Astrocyte of the spinal cord (primary cell): ENCODE data around the gene SYT8.

ENCODE experiments used
- DNase-seq: peaks from one replicate; pipeline ENCODE4 v3.0.0; 2011; ENCODE audit warnings: low read depth, low spot score
- H3K4me3 ChIP-seq: 2 replicates; pipeline ENCODE4 v1.5.1; 2011; ENCODE audit warnings: low read depth, mild to moderate bottlenecking, low read length, moderate library complexity
- in situ Hi-C: cut with HindIII; loops from 2 replicates; pipeline ENCODE4 v1.10.0; 2017; ENCODE audit warnings: low sequenced_read_pairs
- TF ChIP-seq, protein P1 (sequence below): IDR thresholded peaks from 2 replicates; pipeline ENCODE4 v1.5.1; 2012; ENCODE audit warnings: low read depth, mild to moderate bottlenecking, low read length, inconsistent platforms

The SYT8 gene

DNA sequence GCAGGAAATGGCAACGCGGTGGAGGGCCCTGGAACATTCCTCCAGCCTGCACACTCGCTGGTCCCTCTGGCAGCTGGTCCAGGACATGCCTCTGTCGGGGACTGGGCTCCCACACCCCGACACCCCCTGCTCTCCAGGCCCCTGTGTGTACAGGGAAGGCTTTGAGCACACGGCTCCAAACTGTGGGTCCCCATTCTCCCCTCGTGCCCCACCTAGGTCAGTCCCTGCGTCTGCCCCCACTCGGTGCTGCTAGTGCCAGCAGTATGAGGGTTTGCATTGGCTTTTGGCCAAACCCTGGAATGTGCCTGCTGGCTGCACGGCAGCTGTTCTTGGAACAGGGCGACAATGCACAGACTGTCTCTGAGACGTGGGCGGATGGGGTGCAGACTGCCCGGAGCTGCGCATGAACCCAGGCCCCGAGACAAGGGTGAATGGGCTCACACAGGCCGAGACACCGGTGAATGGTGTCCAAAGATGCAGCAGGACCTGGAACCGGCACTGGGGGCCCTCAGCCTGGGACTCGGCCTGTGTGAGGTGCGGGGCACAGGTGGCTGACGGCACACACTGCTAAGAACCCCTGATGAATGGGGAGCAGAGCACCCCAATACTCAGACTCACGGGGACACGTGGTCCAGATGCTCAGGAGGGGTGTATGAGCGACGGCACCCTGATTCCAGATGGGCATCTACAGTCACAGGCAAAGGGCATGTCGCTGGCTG lies 7.5 kb upstream of the SYT8 start:
- in situ Hi-C loops: no loop called here
- peak; percentile 83 for DNase-seq
- TF ChIP-seq, protein P1, sequence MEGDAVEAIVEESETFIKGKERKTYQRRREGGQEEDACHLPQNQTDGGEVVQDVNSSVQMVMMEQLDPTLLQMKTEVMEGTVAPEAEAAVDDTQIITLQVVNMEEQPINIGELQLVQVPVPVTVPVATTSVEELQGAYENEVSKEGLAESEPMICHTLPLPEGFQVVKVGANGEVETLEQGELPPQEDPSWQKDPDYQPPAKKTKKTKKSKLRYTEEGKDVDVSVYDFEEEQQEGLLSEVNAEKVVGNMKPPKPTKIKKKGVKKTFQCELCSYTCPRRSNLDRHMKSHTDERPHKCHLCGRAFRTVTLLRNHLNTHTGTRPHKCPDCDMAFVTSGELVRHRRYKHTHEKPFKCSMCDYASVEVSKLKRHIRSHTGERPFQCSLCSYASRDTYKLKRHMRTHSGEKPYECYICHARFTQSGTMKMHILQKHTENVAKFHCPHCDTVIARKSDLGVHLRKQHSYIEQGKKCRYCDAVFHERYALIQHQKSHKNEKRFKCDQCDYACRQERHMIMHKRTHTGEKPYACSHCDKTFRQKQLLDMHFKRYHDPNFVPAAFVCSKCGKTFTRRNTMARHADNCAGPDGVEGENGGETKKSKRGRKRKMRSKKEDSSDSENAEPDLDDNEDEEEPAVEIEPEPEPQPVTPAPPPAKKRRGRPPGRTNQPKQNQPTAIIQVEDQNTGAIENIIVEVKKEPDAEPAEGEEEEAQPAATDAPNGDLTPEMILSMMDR: no peak
- H3K4me3 ChIP-seq: no peak overlapping the region

DNA sequence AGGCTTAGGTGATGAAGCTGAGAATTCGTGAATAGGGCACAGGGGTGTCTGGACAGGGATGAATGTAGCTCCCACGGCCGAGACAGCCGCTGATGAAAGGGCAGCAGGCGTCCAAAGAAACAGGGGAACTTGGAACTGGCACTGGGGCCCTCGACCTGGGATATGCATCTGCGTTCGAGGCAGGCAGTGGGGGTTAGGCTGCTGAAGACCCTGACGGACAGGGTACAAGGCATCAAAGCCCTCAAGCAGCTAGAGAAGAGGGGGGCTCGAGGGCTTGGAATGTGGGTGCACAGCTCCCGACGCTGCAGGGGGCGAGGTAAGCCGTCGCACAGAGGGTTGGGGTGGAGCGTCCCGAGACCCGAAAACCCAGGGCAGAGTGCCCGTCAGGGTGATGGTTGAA lies 6.9 kb upstream of the SYT8 start:
- H3K4me3 ChIP-seq: no peak overlapping the region
- DNase-seq: no peak
- in situ Hi-C loops: no loop called here
- TF ChIP-seq, protein P1: no peak

DNA sequence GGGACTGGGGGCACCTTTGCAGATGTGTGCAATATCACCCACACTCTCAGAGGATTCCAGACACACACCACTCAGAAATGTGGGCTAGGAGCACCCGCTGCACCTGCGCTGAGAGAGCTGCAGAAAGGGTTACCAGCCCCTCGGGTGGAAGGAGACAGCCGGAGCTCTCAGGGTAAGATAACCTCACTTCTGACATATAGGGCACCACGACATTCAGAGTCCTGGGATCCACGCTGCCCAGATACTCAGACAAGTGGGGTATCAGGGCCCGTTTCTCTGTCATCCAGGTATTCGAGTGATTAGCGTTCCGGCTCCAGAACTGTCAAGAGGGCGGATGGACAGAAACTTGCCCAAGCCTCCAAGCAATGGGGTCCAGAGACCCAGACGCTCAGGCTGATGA lies 6.2 kb upstream of the SYT8 start:
- in situ Hi-C loops: no loop called here
- no peak for DNase-seq
- H3K4me3 ChIP-seq: no peak overlapping the region
- TF ChIP-seq, protein P1: no peak

DNA sequence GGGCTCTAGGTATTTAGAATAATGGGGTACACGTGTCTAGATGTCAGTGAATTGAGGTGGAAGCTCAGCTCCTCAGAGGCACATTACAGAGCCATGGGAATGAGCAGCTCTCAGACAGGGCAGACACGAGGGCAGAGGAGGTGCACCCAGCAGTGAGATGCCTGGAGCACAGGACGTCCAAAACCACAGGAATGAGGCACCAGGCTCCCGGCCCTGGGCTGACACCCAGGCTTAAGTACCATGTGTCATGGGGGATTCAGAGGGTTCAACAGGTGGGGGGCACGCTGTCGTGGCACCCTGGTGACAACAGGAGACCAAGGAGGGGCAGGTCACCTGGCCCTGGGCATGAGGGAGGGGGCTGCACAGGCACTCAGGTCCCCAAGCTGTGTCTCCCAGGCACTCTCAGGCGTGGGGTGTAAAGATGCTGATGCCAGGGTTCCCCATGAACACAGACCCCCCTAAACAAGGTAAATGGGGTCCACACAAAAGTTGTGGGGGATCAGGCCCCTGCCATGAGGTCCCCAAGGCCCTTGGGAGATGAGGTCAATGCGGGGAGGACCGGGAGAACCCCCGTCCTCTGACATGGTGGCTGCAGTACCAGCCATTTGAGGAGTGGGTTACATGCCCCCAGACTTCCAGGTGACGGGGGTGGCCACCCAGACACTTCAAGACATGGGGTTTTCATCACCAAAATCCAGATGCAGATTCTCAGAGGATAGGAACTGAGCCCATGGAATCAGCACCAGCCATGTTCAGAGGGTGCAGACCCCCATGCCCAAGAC lies 5.6 kb upstream of the SYT8 start:
- no peak overlapping the region for H3K4me3 ChIP-seq
- in situ Hi-C loops: no loop called here
- TF ChIP-seq, protein P1: no peak
- DNase-seq: peak; percentile 69

DNA sequence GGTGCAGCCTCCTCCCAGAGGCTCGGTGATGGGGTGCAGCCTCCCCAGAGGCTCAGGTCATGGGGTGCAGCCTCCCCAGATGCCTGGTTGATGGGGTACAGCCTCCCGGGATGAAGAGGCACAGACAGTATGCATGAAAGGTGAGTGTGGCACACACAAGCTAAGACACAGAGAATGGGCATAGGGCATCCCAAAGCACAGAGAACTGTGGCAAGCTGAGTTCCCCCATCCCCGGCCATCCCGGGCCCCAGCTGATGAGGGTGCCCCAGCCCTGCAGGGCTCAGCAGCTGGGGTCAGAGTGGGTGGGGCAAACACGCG lies 4.8 kb upstream of the SYT8 start:
- DNase-seq: no peak
- TF ChIP-seq, protein P1: no peak
- H3K4me3 ChIP-seq: no peak overlapping the region
- in situ Hi-C loops: no loop called here

DNA sequence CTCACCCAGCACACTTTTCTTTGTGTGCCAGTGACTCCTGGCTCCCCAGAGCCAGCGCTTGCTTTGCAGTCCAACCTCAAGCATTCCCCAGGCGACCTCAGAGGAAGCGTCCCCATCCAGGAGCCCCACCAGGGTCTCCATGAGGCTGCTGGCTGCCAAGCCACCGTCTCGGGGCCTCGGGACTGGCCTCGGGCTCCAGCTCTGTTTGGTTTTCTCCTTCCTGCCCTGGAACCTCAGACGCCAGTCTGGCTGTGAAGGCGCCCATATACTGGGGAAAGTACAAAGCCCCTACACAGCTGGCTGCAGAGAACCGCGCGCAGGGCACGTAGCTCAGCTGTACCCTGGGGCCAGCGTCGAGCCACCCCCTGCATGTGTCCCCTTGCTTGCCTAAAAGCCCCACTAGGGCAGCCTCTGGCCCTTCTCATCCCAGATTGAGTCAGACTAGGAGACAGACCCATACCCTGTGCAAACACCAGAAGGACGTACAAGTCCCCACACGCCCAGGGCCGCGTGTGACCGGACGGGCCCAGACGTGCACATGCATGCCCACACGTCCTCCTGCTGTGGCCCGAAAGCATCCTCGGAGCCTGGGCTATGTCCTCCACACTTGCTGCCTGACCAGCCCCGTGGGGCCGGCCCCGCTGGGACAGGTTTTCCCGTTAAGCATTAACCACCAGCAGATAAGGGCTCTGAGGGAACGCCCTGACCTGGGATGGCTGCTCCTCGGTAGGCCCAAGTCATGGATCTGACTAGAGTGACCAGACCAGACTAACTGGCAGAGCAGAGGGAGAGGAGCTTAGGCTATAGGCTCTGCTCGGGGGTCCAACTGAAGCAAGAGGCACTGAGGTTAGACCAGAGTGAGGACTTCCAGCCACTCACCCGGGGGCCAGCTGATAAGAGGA lies 4.2 kb upstream of the SYT8 start:
- in situ Hi-C loops: no loop called here
- DNase-seq: peak; percentile 63
- TF ChIP-seq, protein P1: no peak
- H3K4me3 ChIP-seq: no peak overlapping the region
